Neural cell (in vitro differentiated cells): ENCODE measurements around the gene BAAT. TPM values are rescaled to one million over a fixed set of nuclear protein-coding genes. Genes with fewer than 3 reads are reported as not detected.

Experiments used
- H2AFZ ChIP-seq: fragments of 200-600, 300-800 bp; sonication (generic), shearing (Covaris generic); 2 replicates; pipeline ENCODE4 v1.6.0; 2014; ENCODE audit warnings: low read depth, mild to moderate bottlenecking, antibody characterized with exemption, low read length, moderate library complexity
- H3F3A ChIP-seq: fragments of 200-600 bp; shearing (Covaris generic); 2 replicates; pipeline ENCODE4 v1.6.1; 2016; ENCODE audit warnings: mild to moderate bottlenecking, moderate library complexity, mixed read lengths, antibody characterized with exemption, low read length; ENCODE audit not compliant: insufficient read depth, poor library complexity, severe bottlenecking
- H3K27ac ChIP-seq: fragments of 200-600, 300-800 bp; sonication (generic), shearing (Covaris generic); 2 replicates; pipeline ENCODE4 v1.5.1; 2014; ENCODE audit warnings: mild to moderate bottlenecking, low read length, moderate library complexity
- H3K27me3 ChIP-seq: fragments of 300-800, 200-600 bp; sonication (generic), shearing (Covaris generic); 2 replicates; pipeline ENCODE4 v1.6.0; 2014; ENCODE audit warnings: mild to moderate bottlenecking, low read depth, low read length, moderate library complexity; ENCODE audit not compliant: insufficient read depth
- H3K36me3 ChIP-seq: fragments of 300-800, 200-600 bp; sonication (generic), shearing (Covaris generic); 2 replicates; pipeline ENCODE4 v1.5.1; 2014; ENCODE audit warnings: mild to moderate bottlenecking, antibody characterized with exemption, low read length, moderate library complexity; ENCODE audit not compliant: insufficient read depth
- H3K4me2 ChIP-seq: fragments of 300-800, 200-600 bp; sonication (generic), shearing (Covaris generic); 2 replicates; pipeline ENCODE4 v1.6.0; 2014; ENCODE audit warnings: mild to moderate bottlenecking, low read length
- H3K4me3 ChIP-seq: fragments of 300-800, 200-600 bp; sonication (generic), shearing (Covaris generic); 2 replicates; pipeline ENCODE4 v1.5.1; 2014; ENCODE audit warnings: mild to moderate bottlenecking, low read length, moderate library complexity
- H3K79me2 ChIP-seq: fragments of 200-600 bp; shearing (Covaris generic); replicated peaks from 2 replicates; pipeline ENCODE4 v1.6.0; 2014; ENCODE audit warnings: mild to moderate bottlenecking, low read length, moderate library complexity; ENCODE audit not compliant: insufficient read depth
- H3K9ac ChIP-seq: fragments of 300-800, 200-600 bp; sonication (generic), shearing (Covaris generic); 2 replicates; pipeline ENCODE4 v1.6.1; 2016; ENCODE audit warnings: mild to moderate bottlenecking, low read length, mixed read lengths
- H3K9me2 ChIP-seq: fragments of 200-600 bp; shearing (Covaris generic); 2 replicates; pipeline ENCODE4 v1.6.1; 2016; ENCODE audit warnings: mild to moderate bottlenecking, low read length, mixed read lengths; ENCODE audit not compliant: insufficient read depth
- H3K9me3 ChIP-seq: fragments of 200-600, 300-800 bp; sonication (generic), shearing (Covaris generic); 2 replicates; pipeline ENCODE4 v1.6.1; 2016; ENCODE audit warnings: mild to moderate bottlenecking, mixed run types, low read length, moderate library complexity, mixed read lengths
- H4K20me1 ChIP-seq: fragments of 200-600 bp; shearing (Covaris generic); 2 replicates; pipeline ENCODE4 v1.6.1; 2016; ENCODE audit warnings: mild to moderate bottlenecking, mixed run types; ENCODE audit not compliant: insufficient read depth
- EP300 ChIP-seq: fragments of 450-650 bp; conservative IDR thresholded peaks from 2 replicates; pipeline ENCODE4 v1.6.1; 2014; ENCODE audit warnings: antibody characterized with exemption, mild to moderate bottlenecking, moderate library complexity; ENCODE audit not compliant: poor library complexity, severe bottlenecking
- EZH2 ChIP-seq: fragments of 200-600, 300-800 bp; shearing (Covaris generic), sonication (generic); IDR thresholded peaks from 2 replicates; pipeline ENCODE4 v1.6.1; 2014; ENCODE audit warnings: antibody characterized with exemption, low read length, borderline replicate concordance, mild to moderate bottlenecking; ENCODE audit not compliant: insufficient read depth, poor library complexity, severe bottlenecking
- MXI1 ChIP-seq: fragments of 450-650 bp; conservative IDR thresholded peaks from 2 replicates; pipeline ENCODE4 v1.6.1; 2014; ENCODE audit warnings: antibody characterized with exemption, mild to moderate bottlenecking; ENCODE audit not compliant: poor library complexity, severe bottlenecking
- POLR2AphosphoS5 ChIP-seq: IDR thresholded peaks from 2 replicates; pipeline ENCODE4 v1.6.1; 2012
- RAD21 ChIP-seq: fragments of 450-650 bp; conservative IDR thresholded peaks from 2 replicates; pipeline ENCODE4 v1.6.1; 2014; ENCODE audit warnings: antibody characterized with exemption, mild to moderate bottlenecking, moderate library complexity
- SMC3 ChIP-seq: fragments of 450-650 bp; conservative IDR thresholded peaks from 2 replicates; pipeline ENCODE4 v1.6.1; 2014; ENCODE audit warnings: antibody characterized with exemption, mild to moderate bottlenecking, moderate library complexity; ENCODE audit not compliant: poor library complexity
- TAF1 ChIP-seq: IDR thresholded peaks from 2 replicates; pipeline ENCODE4 v1.6.1; 2012; ENCODE audit warnings: low read depth
- polyA plus RNA-seq: library from polyadenylated mRNA; depleted of rRNA; stranded (reverse); fragments of >200 nt; gene quantifications from 2 replicates; pipeline ENCODE4 v1.2.3, GENCODE V29; 2014
- TF ChIP-seq, protein P1 (sequence below): fragments of 450-650 bp; IDR thresholded peaks from 2 replicates; pipeline ENCODE4 v1.5.1; 2014; ENCODE audit warnings: antibody characterized with exemption, mild to moderate bottlenecking, moderate library complexity; ENCODE audit not compliant: poor library complexity, severe bottlenecking
- TF ChIP-seq, protein P2 (sequence below): IDR thresholded peaks from 2 replicates; pipeline ENCODE4 v1.6.1; 2012; ENCODE audit warnings: borderline replicate concordance

BAAT gene
- polyA plus RNA-seq, 1 donor from 2014 or later, result 0.61 TPM

DNA sequence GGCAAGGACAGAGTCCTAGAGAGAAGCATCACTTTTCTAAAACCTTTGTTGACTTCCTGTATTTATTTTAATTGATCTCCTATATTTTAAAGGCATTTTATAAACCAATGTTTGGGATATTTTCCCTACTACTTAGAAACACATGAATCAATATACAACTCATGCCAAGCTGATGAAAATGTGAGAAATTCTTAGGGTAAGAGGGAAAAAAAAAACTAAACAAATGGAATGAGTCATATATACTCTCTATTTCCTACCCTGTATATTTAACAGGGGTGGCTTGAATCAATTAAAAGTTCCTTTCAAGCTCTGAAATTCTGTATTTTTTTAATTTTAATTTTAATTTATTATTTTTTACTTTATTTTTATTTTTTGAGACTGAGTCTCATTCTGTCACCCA is 19.6 kb downstream of the BAAT start:
- Histone ChIP-seq H3K36me3 (no peaks in the 10 kb centered on the region), H3K4me3 (no peak overlapping the region), H2AFZ (no peak overlapping the region), H3K27me3 (no peaks in the 10 kb centered on the region), H3K9me3 (no peaks in the 10 kb centered on the region), H3K4me2 (no peak overlapping the region), H3F3A (no peaks in the 10 kb centered on the region), H3K9ac (no peak overlapping the region), H4K20me1 (no peaks in the 10 kb centered on the region), H3K27ac (no peak overlapping the region), H3K9me2 (no peaks in the 10 kb centered on the region), H3K79me2 (no peaks in the 10 kb centered on the region)
- no peak for TF ChIP-seq TAF1
- no peak for TF ChIP-seq MXI1
- TF ChIP-seq, protein P1, sequence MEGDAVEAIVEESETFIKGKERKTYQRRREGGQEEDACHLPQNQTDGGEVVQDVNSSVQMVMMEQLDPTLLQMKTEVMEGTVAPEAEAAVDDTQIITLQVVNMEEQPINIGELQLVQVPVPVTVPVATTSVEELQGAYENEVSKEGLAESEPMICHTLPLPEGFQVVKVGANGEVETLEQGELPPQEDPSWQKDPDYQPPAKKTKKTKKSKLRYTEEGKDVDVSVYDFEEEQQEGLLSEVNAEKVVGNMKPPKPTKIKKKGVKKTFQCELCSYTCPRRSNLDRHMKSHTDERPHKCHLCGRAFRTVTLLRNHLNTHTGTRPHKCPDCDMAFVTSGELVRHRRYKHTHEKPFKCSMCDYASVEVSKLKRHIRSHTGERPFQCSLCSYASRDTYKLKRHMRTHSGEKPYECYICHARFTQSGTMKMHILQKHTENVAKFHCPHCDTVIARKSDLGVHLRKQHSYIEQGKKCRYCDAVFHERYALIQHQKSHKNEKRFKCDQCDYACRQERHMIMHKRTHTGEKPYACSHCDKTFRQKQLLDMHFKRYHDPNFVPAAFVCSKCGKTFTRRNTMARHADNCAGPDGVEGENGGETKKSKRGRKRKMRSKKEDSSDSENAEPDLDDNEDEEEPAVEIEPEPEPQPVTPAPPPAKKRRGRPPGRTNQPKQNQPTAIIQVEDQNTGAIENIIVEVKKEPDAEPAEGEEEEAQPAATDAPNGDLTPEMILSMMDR, result no peak
- TF ChIP-seq POLR2AphosphoS5, result no peak
- TF ChIP-seq SMC3, result no peak

DNA sequence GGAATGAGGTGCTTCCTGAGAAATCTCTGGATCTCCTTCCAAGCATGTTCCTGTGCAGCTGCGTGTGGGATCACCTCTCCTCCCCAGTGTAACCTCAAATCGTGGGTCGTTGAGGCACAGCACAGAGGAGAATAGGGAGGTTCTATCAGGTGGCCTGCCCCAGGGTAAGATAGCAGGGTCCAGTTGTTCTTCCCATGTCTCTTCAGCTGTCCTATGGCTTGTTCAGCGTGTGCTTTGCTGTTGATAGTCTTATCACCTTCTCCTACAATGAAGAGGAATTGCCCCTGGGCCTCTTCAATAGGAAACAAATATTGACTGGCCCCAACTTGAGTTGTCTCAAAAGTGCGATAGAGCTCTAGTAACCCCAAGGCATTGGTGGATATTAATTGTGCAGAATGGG is 22.4 kb downstream of the BAAT start:
- Histone ChIP-seq H2AFZ (no peak overlapping the region), H3K9me3 (no peaks in the 10 kb centered on the region)
- TF ChIP-seq, protein P2, sequence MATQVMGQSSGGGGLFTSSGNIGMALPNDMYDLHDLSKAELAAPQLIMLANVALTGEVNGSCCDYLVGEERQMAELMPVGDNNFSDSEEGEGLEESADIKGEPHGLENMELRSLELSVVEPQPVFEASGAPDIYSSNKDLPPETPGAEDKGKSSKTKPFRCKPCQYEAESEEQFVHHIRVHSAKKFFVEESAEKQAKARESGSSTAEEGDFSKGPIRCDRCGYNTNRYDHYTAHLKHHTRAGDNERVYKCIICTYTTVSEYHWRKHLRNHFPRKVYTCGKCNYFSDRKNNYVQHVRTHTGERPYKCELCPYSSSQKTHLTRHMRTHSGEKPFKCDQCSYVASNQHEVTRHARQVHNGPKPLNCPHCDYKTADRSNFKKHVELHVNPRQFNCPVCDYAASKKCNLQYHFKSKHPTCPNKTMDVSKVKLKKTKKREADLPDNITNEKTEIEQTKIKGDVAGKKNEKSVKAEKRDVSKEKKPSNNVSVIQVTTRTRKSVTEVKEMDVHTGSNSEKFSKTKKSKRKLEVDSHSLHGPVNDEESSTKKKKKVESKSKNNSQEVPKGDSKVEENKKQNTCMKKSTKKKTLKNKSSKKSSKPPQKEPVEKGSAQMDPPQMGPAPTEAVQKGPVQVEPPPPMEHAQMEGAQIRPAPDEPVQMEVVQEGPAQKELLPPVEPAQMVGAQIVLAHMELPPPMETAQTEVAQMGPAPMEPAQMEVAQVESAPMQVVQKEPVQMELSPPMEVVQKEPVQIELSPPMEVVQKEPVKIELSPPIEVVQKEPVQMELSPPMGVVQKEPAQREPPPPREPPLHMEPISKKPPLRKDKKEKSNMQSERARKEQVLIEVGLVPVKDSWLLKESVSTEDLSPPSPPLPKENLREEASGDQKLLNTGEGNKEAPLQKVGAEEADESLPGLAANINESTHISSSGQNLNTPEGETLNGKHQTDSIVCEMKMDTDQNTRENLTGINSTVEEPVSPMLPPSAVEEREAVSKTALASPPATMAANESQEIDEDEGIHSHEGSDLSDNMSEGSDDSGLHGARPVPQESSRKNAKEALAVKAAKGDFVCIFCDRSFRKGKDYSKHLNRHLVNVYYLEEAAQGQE, result no peak
- TF ChIP-seq, protein P1, result no peak
- TF ChIP-seq EP300 (no peak), TAF1 (no peak), SMC3 (no peak), MXI1 (no peak), EZH2 (no peak), RAD21 (no peak), POLR2AphosphoS5 (no peak)

More for the DNA sequence above, 22.4 kb downstream of the BAAT start:
- Histone ChIP-seq H3K4me3 (no peak overlapping the region), H3K9ac (no peak overlapping the region), H3K9me2 (no peaks in the 10 kb centered on the region), H3F3A (no peaks in the 10 kb centered on the region), H3K27ac (no peak overlapping the region), H4K20me1 (no peaks in the 10 kb centered on the region), H3K27me3 (no peaks in the 10 kb centered on the region), H3K79me2 (no peaks in the 10 kb centered on the region), H3K36me3 (no peaks in the 10 kb centered on the region), H3K4me2 (no peak overlapping the region)
